OCI-LY7 (cell line): ENCODE data around the gene UBE3C. TPM values are rescaled to one million over a fixed set of nuclear protein-coding genes. Genes with fewer than 3 reads are reported as not detected.

ENCODE experiments used
- BruUV-seq: library from RNA; stranded (reverse); fragments of 400-500 nt; replicated peaks from 2 replicates; lab custom pipeline; 2021; lab: Mats Ljungman, UMichigan
- CTCF ChIA-PET: fragments of 300-600 bp; sonication (Branson Sonifier 250); formaldehyde crosslinking; loops from one replicate; lab custom pipeline; 2022; ENCODE audit warnings: antibody characterized with exemption; ENCODE audit not compliant: unreplicated experiment; lab: Charles Lee
- POLR2A ChIA-PET: fragments of 300-600 bp; sonication (Branson Sonifier 250); formaldehyde crosslinking; loops from one replicate; lab custom pipeline; 2022; ENCODE audit warnings: antibody characterized with exemption; lab: Charles Lee
- DNase-seq: peaks from one replicate; pipeline ENCODE4 v3.0.0-alpha.2; 2015; ENCODE audit warnings: low spot score
- H2AFZ ChIP-seq: fragments of 200-600 bp; sonication (generic), shearing (Covaris generic); 2 replicates; pipeline ENCODE4 v1.6.1; 2014; ENCODE audit warnings: mild to moderate bottlenecking, antibody characterized with exemption, low read length, moderate library complexity
- H3K27ac ChIP-seq: fragments of 200-600 bp; sonication (generic); 2 replicates; pipeline ENCODE4 v1.5.1; 2014; ENCODE audit warnings: mixed run types, low read depth, mild to moderate bottlenecking, moderate library complexity, low read length, inconsistent platforms; ENCODE audit not compliant: poor library complexity, severe bottlenecking
- H3K36me3 ChIP-seq: fragments of 200-600 bp; sonication (generic); 2 replicates; pipeline ENCODE4 v1.6.1; 2014; ENCODE audit warnings: mild to moderate bottlenecking, antibody characterized with exemption, low read length, moderate library complexity, mixed read lengths; ENCODE audit not compliant: insufficient read depth
- H3K4me1 ChIP-seq: fragments of 200-600 bp; sonication (generic); 2 replicates; pipeline ENCODE4 v1.5.1; 2014; ENCODE audit warnings: mild to moderate bottlenecking, low read length; ENCODE audit not compliant: insufficient read depth, poor library complexity, severe bottlenecking
- H3K4me2 ChIP-seq: fragments of 200-600 bp; sonication (generic); 2 replicates; pipeline ENCODE4 v1.6.1; 2014; ENCODE audit warnings: mild to moderate bottlenecking, low read length
- H3K4me3 ChIP-seq: fragments of 200-600 bp; sonication (generic); 2 replicates; pipeline ENCODE4 v1.5.1; 2014; ENCODE audit warnings: mild to moderate bottlenecking, low read depth, low read length; ENCODE audit not compliant: poor library complexity, severe bottlenecking
- H3K79me2 ChIP-seq: fragments of 200-600 bp; sonication (generic); 2 replicates; pipeline ENCODE4 v1.6.1; 2016; ENCODE audit warnings: low read depth, mild to moderate bottlenecking, low read length, moderate library complexity, mixed read lengths; ENCODE audit not compliant: insufficient read depth
- H3K9me2 ChIP-seq: fragments of 200-600 bp; sonication (generic); 2 replicates; pipeline ENCODE4 v1.6.1; 2016; ENCODE audit warnings: mild to moderate bottlenecking, low read length, mixed read lengths; ENCODE audit not compliant: insufficient read depth
- H3K9me3 ChIP-seq: fragments of 200-600 bp; sonication (generic); 2 replicates; pipeline ENCODE4 v1.6.1; 2014; ENCODE audit warnings: mild to moderate bottlenecking, mixed run types, low read length, mixed read lengths
- H4K20me1 ChIP-seq: fragments of 200-600 bp; sonication (generic); 2 replicates; pipeline ENCODE4 v1.6.1; 2014; ENCODE audit warnings: mild to moderate bottlenecking, antibody characterized with exemption, low read length, moderate library complexity, mixed read lengths; ENCODE audit not compliant: insufficient read depth
- EZH2phosphoT487 ChIP-seq: fragments of 200-600 bp; sonication (generic); IDR thresholded peaks from 2 replicates; pipeline ENCODE4 v1.6.1; 2018; ENCODE audit warnings: low read depth, borderline replicate concordance, mild to moderate bottlenecking, mixed run types, antibody characterized with exemption, low read length, moderate library complexity, mixed read lengths
- intact Hi-C: fragments of 100-400 bp; cut with micrococcal nuclease; formaldehyde crosslinking; loops from one replicate; pipeline ENCODE4 v1.10.0; 2022; ENCODE audit not compliant: unreplicated experiment
- total RNA-seq, 2 experiments: library from RNA; depleted of rRNA in 1 of 2; stranded (reverse); fragments of >200 nt in 1 of 2; shearing (Covaris generic) in 1 of 2; gene quantifications; 2 replicates each; pipeline ENCODE4 v1.2.3, GENCODE V29; 2014 to 2022
- TF ChIP-seq, protein P1 (sequence below): fragments of 200-600 bp; sonication (generic); conservative IDR thresholded peaks from 2 replicates; pipeline ENCODE4 v1.5.1; 2014; ENCODE audit warnings: mild to moderate bottlenecking, antibody characterized with exemption, low read length, moderate library complexity, mixed read lengths

UBE3C gene
- total RNA-seq, 2 experiments from 2014 or later: 60.4 to 66.1 TPM

GRCh38 chr7:157192861-157193260 is 54.1 kb downstream of the UBE3C start:
- H3K4me2 ChIP-seq: no peak overlapping the region
- intact Hi-C loops: no loop called here
- no TSS peak for BruUV-seq
- H3K79me2 ChIP-seq: no peaks in the 10 kb centered on the region
- H3K4me3 ChIP-seq: no peak overlapping the region
- no peak for DNase-seq
- no peaks in the 10 kb centered on the region for H3K4me1 ChIP-seq
- ChIA-PET CTCF (no interaction called here), POLR2A (interaction anchor here (0.5 to 2.4 kb wide), 5 partner anchors 12 to 25 kb away, joined by 4 to 11 read pairs (median 5); no protein-coding TSS in a partner anchor)
- H4K20me1 ChIP-seq: no peaks in the 10 kb centered on the region
- TF ChIP-seq EZH2phosphoT487: no peak
- TF ChIP-seq, protein P1, sequence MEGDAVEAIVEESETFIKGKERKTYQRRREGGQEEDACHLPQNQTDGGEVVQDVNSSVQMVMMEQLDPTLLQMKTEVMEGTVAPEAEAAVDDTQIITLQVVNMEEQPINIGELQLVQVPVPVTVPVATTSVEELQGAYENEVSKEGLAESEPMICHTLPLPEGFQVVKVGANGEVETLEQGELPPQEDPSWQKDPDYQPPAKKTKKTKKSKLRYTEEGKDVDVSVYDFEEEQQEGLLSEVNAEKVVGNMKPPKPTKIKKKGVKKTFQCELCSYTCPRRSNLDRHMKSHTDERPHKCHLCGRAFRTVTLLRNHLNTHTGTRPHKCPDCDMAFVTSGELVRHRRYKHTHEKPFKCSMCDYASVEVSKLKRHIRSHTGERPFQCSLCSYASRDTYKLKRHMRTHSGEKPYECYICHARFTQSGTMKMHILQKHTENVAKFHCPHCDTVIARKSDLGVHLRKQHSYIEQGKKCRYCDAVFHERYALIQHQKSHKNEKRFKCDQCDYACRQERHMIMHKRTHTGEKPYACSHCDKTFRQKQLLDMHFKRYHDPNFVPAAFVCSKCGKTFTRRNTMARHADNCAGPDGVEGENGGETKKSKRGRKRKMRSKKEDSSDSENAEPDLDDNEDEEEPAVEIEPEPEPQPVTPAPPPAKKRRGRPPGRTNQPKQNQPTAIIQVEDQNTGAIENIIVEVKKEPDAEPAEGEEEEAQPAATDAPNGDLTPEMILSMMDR: no peak
- H3K9me3 ChIP-seq: no peaks in the 10 kb centered on the region
- H2AFZ ChIP-seq: no peak overlapping the region
- peaks cover 96% of the 10 kb centered on the region for H3K36me3 ChIP-seq
- H3K27ac ChIP-seq: no peak overlapping the region
- no peaks in the 10 kb centered on the region for H3K9me2 ChIP-seq

DNA sequence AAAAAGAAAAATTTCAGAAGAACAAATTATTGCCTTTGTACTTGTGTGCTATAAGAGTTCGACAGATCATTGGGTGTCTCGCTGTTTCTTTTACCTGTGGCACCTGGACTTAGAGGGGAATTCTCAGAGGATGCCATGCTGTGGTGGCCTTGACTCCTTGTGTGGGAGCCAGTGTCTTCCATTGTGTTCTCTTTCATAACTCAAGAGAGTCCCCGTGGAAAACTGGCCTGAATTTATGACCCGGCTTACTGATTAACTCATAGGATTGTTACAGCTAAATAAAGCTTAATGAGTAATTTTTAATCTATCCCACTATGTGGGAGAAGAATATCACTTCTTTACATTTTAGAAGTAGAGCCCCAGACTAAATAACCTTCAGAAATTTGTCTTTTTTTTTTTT is 54.5 kb downstream of the UBE3C start:
- no peak for TF ChIP-seq EZH2phosphoT487
- TF ChIP-seq, protein P1: no peak
- no peak overlapping the region for H3K27ac ChIP-seq
- no peak overlapping the region for H3K4me3 ChIP-seq
- BruUV-seq: no TSS peak
- intact Hi-C loops: no loop called here
- no peaks in the 10 kb centered on the region for H3K9me3 ChIP-seq
- no peaks in the 10 kb centered on the region for H3K9me2 ChIP-seq
- ChIA-PET POLR2A (interaction anchor here (1.1 to 2.4 kb wide), 2 partner anchors 12 to 14 kb away, joined by 4 to 11 read pairs; no protein-coding TSS in a partner anchor), CTCF (no interaction called here)
- H3K79me2 ChIP-seq: no peaks in the 10 kb centered on the region
- H4K20me1 ChIP-seq: no peaks in the 10 kb centered on the region
- DNase-seq: no peak
- H3K4me1 ChIP-seq: no peaks in the 10 kb centered on the region
- peaks cover 96% of the 10 kb centered on the region for H3K36me3 ChIP-seq
- H3K4me2 ChIP-seq: no peak overlapping the region
- H2AFZ ChIP-seq: no peak overlapping the region

DNA sequence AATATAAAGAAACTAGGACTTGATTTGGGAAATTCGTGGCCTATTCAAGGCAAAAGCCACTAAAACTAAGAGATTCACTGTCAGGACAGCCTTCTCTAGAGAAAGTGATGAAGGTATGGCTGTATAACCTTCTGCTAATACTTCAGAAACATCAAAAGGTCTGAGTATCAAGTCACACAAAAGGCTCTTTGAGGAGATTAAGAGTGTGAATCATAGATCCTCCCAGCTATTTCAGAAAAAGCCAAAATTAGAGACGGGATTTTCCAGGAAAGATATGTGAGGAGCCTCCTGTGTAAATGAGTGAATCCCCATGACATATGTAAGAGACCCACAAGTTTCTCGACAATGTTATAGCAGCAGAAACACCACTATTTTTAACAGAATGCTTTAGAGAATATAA is 56.2 kb downstream of the UBE3C start:
- POLR2A ChIA-PET: interaction anchor here (1.2 kb wide), 2 partner anchors 12 to 22 kb away, joined by 3 read pairs; no protein-coding TSS in a partner anchor
- no peak for TF ChIP-seq EZH2phosphoT487
- TF ChIP-seq, protein P1: no peak

More for the DNA sequence above, 56.2 kb downstream of the UBE3C start:
- DNase-seq: no peak
- no peak overlapping the region for H3K4me3 ChIP-seq
- CTCF ChIA-PET: no interaction called here
- no peak overlapping the region for H3K4me2 ChIP-seq
- no peaks in the 10 kb centered on the region for H3K9me3 ChIP-seq
- no peak overlapping the region for H2AFZ ChIP-seq
- H3K4me1 ChIP-seq: no peaks in the 10 kb centered on the region
- BruUV-seq: no TSS peak
- H4K20me1 ChIP-seq: no peaks in the 10 kb centered on the region
- intact Hi-C loops: no loop called here
- H3K79me2 ChIP-seq: no peaks in the 10 kb centered on the region
- peaks cover 91% of the 10 kb centered on the region for H3K36me3 ChIP-seq
- H3K27ac ChIP-seq: no peak overlapping the region
- H3K9me2 ChIP-seq: no peaks in the 10 kb centered on the region
